GM06990 (cell line): ENCODE data around the gene LHFPL2.
"Not testable (repeated sequence)": the region's sequence is repeated elsewhere in the genome, so short reads cannot be mapped to it uniquely, and the experiment has no call there.

Experiments
- DNase-seq: peaks from one replicate; pipeline ENCODE4 v3.0.0-alpha.2; 2011; ENCODE audit not compliant: insufficient read length; ENCODE audit errors: extremely low read depth
- H3K27me3 ChIP-seq: replicated peaks from 2 replicates; pipeline ENCODE4 v1.6.0; 2011; ENCODE audit warnings: low read length; ENCODE audit not compliant: control insufficient read depth, insufficient read depth
- H3K36me3 ChIP-seq: 2 replicates; pipeline ENCODE4 v1.5.1; 2011; ENCODE audit warnings: low read length; ENCODE audit not compliant: control insufficient read depth, insufficient read depth
- H3K4me3 ChIP-seq: replicated peaks from 2 replicates; pipeline ENCODE4 v1.5.1; 2011; ENCODE audit warnings: low read depth, mild to moderate bottlenecking, control low read depth, low read length
- TF ChIP-seq, protein P1 (sequence below): IDR thresholded peaks from 2 replicates; pipeline ENCODE4 v1.5.1; 2011; ENCODE audit warnings: low read length, control low read depth, mild to moderate bottlenecking, inconsistent platforms; ENCODE audit not compliant: insufficient read depth, poor library complexity, severe bottlenecking

The LHFPL2 gene

DNA sequence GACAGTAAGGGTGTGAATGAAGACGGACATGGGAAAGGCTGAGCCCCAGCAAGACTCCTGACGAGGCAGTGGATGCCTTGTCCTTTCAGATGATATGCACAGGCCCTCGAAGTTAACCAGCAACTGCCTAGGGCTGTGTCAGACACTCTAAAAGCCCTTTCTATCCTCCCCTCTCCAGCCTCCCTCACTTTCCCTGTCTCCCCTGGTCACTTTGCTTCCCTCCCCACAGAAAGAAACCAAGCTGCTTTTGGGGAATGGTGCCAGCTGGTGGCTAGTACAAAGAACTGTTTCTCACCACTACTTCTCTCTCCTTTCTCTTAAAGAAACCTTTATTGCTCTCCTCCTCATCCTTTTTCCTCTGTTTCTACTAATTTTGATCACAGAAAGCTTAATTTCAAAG lies 21.4 kb downstream of the LHFPL2 start:
- no peak for DNase-seq
- Histone ChIP-seq H3K36me3 (peaks cover 13% of the 10 kb centered on the region), H3K27me3 (no peaks in the 10 kb centered on the region), H3K4me3 (no peak overlapping the region)
- TF ChIP-seq, protein P1, sequence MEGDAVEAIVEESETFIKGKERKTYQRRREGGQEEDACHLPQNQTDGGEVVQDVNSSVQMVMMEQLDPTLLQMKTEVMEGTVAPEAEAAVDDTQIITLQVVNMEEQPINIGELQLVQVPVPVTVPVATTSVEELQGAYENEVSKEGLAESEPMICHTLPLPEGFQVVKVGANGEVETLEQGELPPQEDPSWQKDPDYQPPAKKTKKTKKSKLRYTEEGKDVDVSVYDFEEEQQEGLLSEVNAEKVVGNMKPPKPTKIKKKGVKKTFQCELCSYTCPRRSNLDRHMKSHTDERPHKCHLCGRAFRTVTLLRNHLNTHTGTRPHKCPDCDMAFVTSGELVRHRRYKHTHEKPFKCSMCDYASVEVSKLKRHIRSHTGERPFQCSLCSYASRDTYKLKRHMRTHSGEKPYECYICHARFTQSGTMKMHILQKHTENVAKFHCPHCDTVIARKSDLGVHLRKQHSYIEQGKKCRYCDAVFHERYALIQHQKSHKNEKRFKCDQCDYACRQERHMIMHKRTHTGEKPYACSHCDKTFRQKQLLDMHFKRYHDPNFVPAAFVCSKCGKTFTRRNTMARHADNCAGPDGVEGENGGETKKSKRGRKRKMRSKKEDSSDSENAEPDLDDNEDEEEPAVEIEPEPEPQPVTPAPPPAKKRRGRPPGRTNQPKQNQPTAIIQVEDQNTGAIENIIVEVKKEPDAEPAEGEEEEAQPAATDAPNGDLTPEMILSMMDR, result peak; percentile 46

DNA sequence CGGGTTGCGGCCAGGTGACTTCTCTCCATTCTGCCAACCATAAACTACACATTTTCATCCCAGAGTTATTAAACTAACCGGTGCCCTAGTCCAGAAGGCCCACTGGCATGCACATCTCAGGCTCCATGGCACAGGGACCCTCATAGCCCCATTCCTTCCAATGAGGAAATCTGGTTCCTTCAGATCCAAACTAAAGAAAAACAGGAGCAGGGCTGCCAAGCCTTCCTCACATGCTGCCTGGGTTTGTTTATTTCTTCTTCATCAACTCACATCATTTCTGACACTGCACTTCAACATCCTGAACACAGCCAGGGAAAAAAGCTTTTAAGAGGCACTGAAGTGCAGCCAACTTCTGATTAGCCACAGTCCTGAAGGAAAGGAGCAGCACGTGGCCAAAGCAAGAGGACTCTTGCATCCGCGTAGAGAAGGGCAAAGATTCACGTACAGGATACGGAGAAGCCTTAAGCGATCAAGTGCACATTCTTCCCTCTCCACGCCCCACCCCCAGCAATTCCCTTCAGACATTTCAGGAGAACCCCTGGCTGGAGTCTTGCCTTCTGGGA lies 22.5 kb downstream of the LHFPL2 start:
- TF ChIP-seq, protein P1, result no peak
- H3K36me3 ChIP-seq, result peaks cover 8% of the 10 kb centered on the region
- H3K4me3 ChIP-seq, result no peak overlapping the region
- H3K27me3 ChIP-seq, result no peaks in the 10 kb centered on the region
- no peak for DNase-seq

DNA sequence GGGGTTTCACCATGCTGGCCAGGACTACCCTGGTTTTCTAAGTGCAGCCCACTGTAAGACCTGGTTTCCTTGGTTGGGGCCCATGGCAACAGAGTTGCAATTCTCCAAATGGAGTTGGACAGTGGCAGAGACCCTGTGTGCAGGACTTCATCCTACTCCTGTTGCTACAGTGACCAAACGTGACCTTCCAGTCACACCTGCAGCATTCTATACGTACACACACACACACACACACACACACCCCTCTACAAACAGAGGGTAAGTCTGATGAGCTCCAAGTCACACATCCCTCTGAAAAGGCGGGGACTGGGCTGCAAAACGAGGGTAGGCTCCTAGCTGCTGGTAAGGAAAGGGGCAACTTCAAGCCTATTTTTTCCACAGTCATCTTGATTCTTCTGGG lies 23.6 kb downstream of the LHFPL2 start:
- H3K27me3 ChIP-seq, result no peaks in the 10 kb centered on the region
- TF ChIP-seq, protein P1, result no peak
- peaks cover 7% of the 10 kb centered on the region for H3K36me3 ChIP-seq
- H3K4me3 ChIP-seq, result no peak overlapping the region
- DNase-seq, result no peak

DNA sequence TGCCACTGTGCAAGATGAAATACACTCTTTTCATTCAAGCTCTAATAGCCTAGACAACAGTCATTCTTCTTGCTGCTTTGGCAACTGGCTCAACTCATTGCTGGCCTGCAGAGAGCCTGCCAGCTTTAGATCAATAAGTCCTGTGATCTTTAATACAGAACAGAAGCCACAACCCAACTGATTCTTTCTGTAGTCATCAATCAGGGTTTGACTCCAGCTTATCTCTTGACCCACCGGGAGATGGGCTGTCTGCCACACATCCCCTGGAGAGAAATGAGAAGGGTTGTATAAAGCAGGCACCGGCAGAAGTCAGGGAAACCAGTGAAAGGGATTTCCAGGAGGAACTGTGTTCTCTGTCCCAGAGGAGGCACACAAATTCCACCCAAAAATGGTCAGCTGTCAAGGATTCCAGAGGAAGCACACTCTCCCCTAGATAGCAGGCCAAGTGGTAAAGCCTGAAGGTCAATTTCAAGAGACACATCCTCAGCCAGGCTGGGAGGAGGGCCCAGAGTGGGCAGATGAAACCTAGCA lies 24.5 kb downstream of the LHFPL2 start:
- Histone ChIP-seq H3K36me3 (peaks cover 7% of the 10 kb centered on the region), H3K27me3 (no peaks in the 10 kb centered on the region), H3K4me3 (no peak overlapping the region)
- no peak for DNase-seq
- TF ChIP-seq, protein P1, result no peak

DNA sequence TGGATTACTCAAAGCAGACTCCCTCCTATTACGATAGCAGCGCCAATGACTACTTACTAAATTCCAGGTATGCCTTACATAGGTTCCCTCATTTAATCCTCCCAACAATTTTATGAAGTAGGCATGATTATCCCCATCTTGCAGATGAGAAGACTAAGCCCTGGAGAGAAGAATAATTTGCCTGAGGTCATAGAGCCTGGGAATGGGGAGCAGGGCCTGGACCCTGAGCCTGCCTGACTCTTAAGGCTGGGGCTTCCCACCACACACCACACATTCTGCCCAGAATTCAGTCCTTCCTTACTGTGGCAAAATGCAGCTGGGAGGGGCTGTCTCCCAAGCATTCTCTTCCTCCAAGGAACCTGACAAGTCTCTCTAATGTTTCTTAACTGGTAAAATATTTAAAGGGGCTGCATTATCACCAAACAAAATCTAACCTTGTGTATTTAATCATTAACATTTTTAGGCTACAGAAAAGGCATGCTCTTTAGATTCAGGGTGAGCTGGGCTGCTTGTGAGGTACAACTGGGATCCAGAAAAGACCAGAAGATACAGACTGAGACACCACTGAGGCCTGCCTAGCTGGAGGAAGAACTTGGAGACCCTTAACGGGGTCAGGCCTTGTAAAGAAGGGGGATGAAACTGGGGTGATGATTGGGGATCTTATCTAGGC lies 26.1 kb downstream of the LHFPL2 start:
- no peak for DNase-seq
- TF ChIP-seq, protein P1, result no peak
- peaks cover 6% of the 10 kb centered on the region for H3K36me3 ChIP-seq
- no peak overlapping the region for H3K4me3 ChIP-seq
- H3K27me3 ChIP-seq, result no peaks in the 10 kb centered on the region

DNA sequence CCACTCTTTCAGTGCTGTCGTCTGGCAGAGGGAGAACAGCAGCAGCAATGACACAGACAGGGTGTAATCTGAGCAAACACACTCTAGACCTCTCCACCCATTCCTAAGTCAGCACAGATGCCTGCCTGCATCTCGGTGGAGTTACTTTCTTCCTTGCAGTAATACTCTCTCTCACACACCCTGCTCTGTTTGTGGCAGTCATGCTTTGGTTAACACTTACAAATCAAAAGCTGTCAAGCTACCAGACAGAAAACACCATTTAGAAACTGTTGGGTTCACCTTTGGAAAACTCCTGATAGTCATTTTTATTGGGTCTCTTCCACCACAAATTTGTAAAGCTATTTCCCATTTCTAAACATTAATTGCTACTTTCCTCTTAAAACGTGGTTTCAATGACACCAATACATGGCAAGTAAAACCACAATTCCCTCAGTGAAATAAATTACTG lies 27.3 kb downstream of the LHFPL2 start:
- DNase-seq, result no peak
- no peak overlapping the region for H3K4me3 ChIP-seq
- H3K36me3 ChIP-seq, result peaks cover 4% of the 10 kb centered on the region; the same call in 1 of the 2 replicates
- TF ChIP-seq, protein P1, result no peak
- no peaks in the 10 kb centered on the region for H3K27me3 ChIP-seq

DNA sequence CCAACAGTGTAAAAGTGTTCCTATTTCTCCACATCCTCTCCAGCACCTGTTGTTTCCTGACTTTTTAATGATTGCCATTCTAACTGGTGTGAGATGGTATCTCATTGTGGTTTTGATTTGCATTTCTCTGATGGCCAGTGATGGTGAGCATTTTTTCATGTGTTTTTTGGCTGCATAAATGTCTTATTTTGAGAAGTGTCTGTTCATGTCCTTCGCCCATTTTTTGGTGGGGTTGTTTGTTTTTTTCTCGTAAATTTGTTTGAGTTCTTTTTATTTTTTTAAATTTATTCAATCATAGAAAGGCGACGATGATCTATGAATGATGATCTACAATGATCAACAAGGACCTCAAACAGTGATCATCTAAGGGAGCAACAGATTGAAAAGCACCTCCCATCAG lies 28.5 kb downstream of the LHFPL2 start:
- H3K4me3 ChIP-seq, H3K27me3 ChIP-seq, H3K36me3 ChIP-seq, DNase-seq: not testable (repeated sequence)
